SU-DHL-6 (cell line): Measurements from ENCODE around the gene SMIM33.

ENCODE experiments used
- H2AFZ ChIP-seq: fragments of 200-600 bp; sonication (generic); 2 replicates; pipeline ENCODE4 v1.6.1; 2014; ENCODE audit warnings: low read depth, mild to moderate bottlenecking, moderate library complexity, mixed read lengths, antibody characterized with exemption, low read length; ENCODE audit not compliant: severe bottlenecking
- H3F3A ChIP-seq: fragments of 200-600 bp; shearing (Covaris generic); 2 replicates; pipeline ENCODE4 v1.6.0; 2016; ENCODE audit warnings: antibody characterized with exemption, mild to moderate bottlenecking; ENCODE audit not compliant: insufficient read depth
- H3K27ac ChIP-seq: fragments of 200-600 bp; sonication (generic); 2 replicates; pipeline ENCODE4 v1.5.1; 2016; ENCODE audit warnings: low read depth, mild to moderate bottlenecking, low read length, moderate library complexity, mixed read lengths
- H3K27me3 ChIP-seq: fragments of 200-600 bp; sonication (generic), shearing (Covaris generic); 2 replicates; pipeline ENCODE4 v1.6.0; 2014; ENCODE audit warnings: mild to moderate bottlenecking, low read length
- H3K36me3 ChIP-seq: fragments of 200-600 bp; sonication (generic); 2 replicates; pipeline ENCODE4 v1.6.1; 2014; ENCODE audit warnings: mild to moderate bottlenecking, low read length, mixed read lengths
- H3K4me2 ChIP-seq: fragments of 300-600, 200-600 bp; shearing (Covaris generic), sonication (generic); 2 replicates; pipeline ENCODE4 v1.6.0; 2014; ENCODE audit warnings: low read length, low read depth, mild to moderate bottlenecking; ENCODE audit not compliant: poor library complexity, severe bottlenecking
- H3K4me3 ChIP-seq: fragments of 200-600 bp; sonication (generic); 2 replicates; pipeline ENCODE4 v1.5.1; 2014; ENCODE audit warnings: antibody characterized with exemption, low read length, mild to moderate bottlenecking, mixed read lengths; ENCODE audit not compliant: insufficient read depth, poor library complexity, severe bottlenecking
- H3K79me2 ChIP-seq: fragments of 200-600 bp; sonication (generic); 2 replicates; pipeline ENCODE4 v1.6.1; 2014; ENCODE audit warnings: mild to moderate bottlenecking, low read length, moderate library complexity; ENCODE audit not compliant: insufficient read depth
- H3K9ac ChIP-seq: fragments of 200-600 bp; sonication (generic); 2 replicates; pipeline ENCODE4 v1.7.0; 2014; ENCODE audit warnings: mild to moderate bottlenecking, low read length
- H3K9me2 ChIP-seq: fragments of 200-600 bp; sonication (generic); replicated peaks from 2 replicates; pipeline ENCODE4 v1.6.1; 2014; ENCODE audit warnings: low read length; ENCODE audit not compliant: insufficient read depth
- H3K9me3 ChIP-seq: fragments of 200-600 bp; sonication (generic); 2 replicates; pipeline ENCODE4 v1.6.1; 2014; ENCODE audit warnings: low read length, mixed read lengths; ENCODE audit not compliant: insufficient read depth
- H4K20me1 ChIP-seq: fragments of 200-600 bp; sonication (generic); 2 replicates; pipeline ENCODE4 v1.6.1; 2014; ENCODE audit warnings: low read depth, mild to moderate bottlenecking, antibody characterized with exemption, low read length, moderate library complexity, mixed read lengths
- EZH2phosphoT487 ChIP-seq: fragments of 200-600 bp; sonication (generic), shearing (Covaris generic); conservative IDR thresholded peaks from 2 replicates; pipeline ENCODE4 v1.6.1; 2018; ENCODE audit warnings: mild to moderate bottlenecking, antibody characterized with exemption, low read length, moderate library complexity, mixed read lengths
- TF ChIP-seq, protein P1 (sequence below): fragments of 200-600 bp; sonication (generic); IDR thresholded peaks from one replicate; pipeline ENCODE4 v1.5.1; 2017; ENCODE audit warnings: antibody characterized with exemption, mild to moderate bottlenecking, low read length, moderate library complexity; ENCODE audit not compliant: insufficient read depth, poor library complexity, severe bottlenecking

The SMIM33 gene

DNA sequence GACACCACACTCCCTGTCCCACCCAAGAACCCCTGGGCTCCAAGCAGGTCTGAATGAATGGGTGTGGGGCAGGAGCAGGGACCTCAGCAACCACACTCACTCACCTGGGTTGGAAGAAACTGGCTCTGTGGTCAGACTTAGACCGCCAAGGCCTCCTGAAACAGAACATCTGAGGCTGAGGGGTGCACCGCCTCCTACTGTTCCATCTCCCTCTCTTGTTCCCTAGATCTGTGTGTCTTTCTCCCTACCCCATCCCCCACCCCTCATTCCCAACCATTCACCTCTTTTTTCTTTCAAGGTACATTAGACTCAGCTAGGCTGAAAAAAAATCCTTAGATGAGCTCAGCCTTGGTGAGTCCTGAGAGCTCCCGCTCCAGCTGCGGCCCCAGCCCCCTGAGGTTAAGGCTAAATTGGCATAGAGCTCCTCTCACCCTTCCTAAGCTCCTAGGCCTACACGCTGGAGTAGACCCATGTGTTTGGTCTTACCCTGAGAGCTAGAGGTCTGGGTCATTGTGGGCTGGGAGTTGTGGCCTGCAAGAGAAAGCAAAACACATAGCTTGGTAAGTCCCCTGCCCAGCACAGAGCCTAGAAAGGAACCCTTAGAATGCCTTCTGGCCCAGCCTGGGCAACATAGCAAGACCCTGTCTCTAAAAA is 13.0 kb upstream of the SMIM33 start:
- Histone ChIP-seq H3K4me3 (no peak overlapping the region), H3K27me3 (no peaks in the 10 kb centered on the region), H3K9me2 (no peaks in the 10 kb centered on the region), H3K36me3 (no peaks in the 10 kb centered on the region), H3K79me2 (no peaks in the 10 kb centered on the region), H2AFZ (no peak overlapping the region), H3K9ac (no peak overlapping the region), H3K4me2 (no peak overlapping the region), H4K20me1 (no peaks in the 10 kb centered on the region), H3K27ac (no peak overlapping the region), H3F3A (no peaks in the 10 kb centered on the region), H3K9me3 (no peaks in the 10 kb centered on the region)
- TF ChIP-seq EZH2phosphoT487: no peak
- TF ChIP-seq, protein P1, sequence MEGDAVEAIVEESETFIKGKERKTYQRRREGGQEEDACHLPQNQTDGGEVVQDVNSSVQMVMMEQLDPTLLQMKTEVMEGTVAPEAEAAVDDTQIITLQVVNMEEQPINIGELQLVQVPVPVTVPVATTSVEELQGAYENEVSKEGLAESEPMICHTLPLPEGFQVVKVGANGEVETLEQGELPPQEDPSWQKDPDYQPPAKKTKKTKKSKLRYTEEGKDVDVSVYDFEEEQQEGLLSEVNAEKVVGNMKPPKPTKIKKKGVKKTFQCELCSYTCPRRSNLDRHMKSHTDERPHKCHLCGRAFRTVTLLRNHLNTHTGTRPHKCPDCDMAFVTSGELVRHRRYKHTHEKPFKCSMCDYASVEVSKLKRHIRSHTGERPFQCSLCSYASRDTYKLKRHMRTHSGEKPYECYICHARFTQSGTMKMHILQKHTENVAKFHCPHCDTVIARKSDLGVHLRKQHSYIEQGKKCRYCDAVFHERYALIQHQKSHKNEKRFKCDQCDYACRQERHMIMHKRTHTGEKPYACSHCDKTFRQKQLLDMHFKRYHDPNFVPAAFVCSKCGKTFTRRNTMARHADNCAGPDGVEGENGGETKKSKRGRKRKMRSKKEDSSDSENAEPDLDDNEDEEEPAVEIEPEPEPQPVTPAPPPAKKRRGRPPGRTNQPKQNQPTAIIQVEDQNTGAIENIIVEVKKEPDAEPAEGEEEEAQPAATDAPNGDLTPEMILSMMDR: no peak

DNA sequence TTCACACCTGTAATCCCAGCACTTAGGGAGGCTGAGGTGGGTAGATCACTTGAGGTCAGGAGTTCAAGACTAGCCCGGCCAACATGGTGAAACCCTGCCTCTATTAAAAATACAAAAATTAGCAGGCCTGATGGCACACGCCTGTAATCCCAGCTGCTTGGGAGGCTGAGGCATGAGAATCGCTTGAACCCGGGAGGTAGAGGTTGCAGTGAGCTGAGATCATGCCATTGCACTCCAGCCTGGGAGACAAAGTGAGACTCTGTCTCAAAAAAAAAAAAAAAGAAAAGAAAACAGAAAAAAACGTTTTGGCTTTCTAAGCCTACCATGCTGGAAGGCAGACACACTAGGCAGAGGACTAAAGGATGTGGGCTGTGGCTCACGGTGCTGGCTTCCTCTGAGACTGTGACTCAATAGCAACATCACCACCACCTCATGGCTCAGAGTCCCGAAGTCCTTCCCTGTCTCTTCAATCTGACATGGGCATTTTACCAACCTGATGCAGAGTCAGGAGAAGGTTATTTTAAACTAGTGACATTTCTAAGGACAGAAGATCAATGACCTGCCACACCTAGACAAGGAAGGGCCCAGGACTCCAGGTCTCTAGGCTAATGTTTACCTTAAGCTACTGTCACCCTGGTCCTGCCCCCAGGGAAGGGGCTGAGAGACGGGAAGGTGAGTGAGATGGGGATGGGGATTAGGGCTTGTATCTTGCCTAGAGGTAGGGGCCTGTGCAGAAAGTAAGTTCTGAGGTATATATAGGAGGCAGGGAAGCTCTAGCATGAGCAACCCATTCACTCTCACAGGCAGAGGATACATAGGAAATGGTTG is 12.0 kb upstream of the SMIM33 start:
- Histone ChIP-seq H3K79me2 (no peaks in the 10 kb centered on the region), H4K20me1 (no peaks in the 10 kb centered on the region), H3K27ac (no peak overlapping the region), H2AFZ (no peak overlapping the region), H3K4me2 (no peak overlapping the region), H3K9ac (no peak overlapping the region), H3K36me3 (no peaks in the 10 kb centered on the region), H3K9me2 (no peaks in the 10 kb centered on the region), H3K9me3 (no peaks in the 10 kb centered on the region), H3K27me3 (no peaks in the 10 kb centered on the region), H3K4me3 (no peak overlapping the region), H3F3A (no peaks in the 10 kb centered on the region)
- TF ChIP-seq, protein P1: no peak
- TF ChIP-seq EZH2phosphoT487: no peak

DNA sequence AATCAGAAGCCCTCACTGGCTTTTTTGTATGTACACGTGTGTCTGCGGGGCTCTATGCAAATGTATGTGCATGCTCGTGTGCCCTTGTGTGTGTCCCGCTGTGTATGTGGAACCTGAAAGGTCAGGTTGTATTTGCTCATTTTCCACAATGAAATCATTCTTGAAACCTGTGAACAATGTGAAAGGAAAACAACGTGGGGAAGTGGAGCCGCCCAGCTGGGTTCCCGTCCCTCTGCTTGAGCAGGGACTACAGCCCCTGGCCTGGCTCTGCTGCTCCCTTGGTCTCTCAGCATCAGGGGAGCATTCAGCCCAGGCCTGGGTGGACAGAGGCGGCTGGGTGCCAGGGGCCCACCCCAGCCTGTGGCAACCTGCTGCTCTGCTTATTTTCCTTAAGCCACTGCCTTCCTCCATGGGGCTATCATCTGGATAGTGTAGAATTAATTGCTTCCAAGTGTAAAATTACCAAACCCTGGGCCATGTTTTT is 11.3 kb upstream of the SMIM33 start:
- H3K27me3 ChIP-seq: no peaks in the 10 kb centered on the region
- H3K79me2 ChIP-seq: no peaks in the 10 kb centered on the region
- no peak for TF ChIP-seq EZH2phosphoT487
- TF ChIP-seq, protein P1: no peak
- H2AFZ ChIP-seq: no peak overlapping the region
- no peak overlapping the region for H3K4me2 ChIP-seq
- H3K9ac ChIP-seq: no peak overlapping the region
- H3K4me3 ChIP-seq: no peak overlapping the region
- no peak overlapping the region for H3K27ac ChIP-seq
- H3K36me3 ChIP-seq: no peaks in the 10 kb centered on the region
- no peaks in the 10 kb centered on the region for H3K9me2 ChIP-seq
- no peaks in the 10 kb centered on the region for H3F3A ChIP-seq
- H3K9me3 ChIP-seq: no peaks in the 10 kb centered on the region
- H4K20me1 ChIP-seq: no peaks in the 10 kb centered on the region
